RCC 7860 (cell line): Measurements from ENCODE around the gene KANSL3.
A peak's percentile ranks its signal among the peaks of the same experiment; 100 is the strongest.
"Not testable (repeated sequence)": the region's sequence is repeated elsewhere in the genome, so short reads cannot be mapped to it uniquely, and the experiment has no call there.

Experiments used
- DNase-seq: peaks from one replicate; pipeline ENCODE4 v3.0.0-alpha.2; 2015; ENCODE audit warnings: low spot score
- FAIRE-seq: peaks from 2 replicates; lab custom pipeline; 2012; peaks lifted over from hg19 to GRCh38; lab: Jason Lieb, UNC

The KANSL3 gene

GRCh38 chr2:96564026-96564425 is 74.1 kb downstream of the KANSL3 start:
- no peak for FAIRE-seq
- no peak for DNase-seq

- FAIRE-seq (no peak), DNase-seq (no peak)
Measured at GRCh38 chr2:96558485-96558884, 79.6 kb downstream of the KANSL3 start.

GRCh38 chr2:96558061-96558460 is 80.1 kb downstream of the KANSL3 start:
- DNase-seq (no peak), FAIRE-seq (no peak)

- not testable (repeated sequence) for FAIRE-seq, DNase-seq
Measured at GRCh38 chr2:96557421-96557820, 80.7 kb downstream of the KANSL3 start.

GRCh38 chr2:96556441-96557330 is 81.4 kb downstream of the KANSL3 start:
- peak; percentile 100 for DNase-seq
- FAIRE-seq, result peak; percentile 98

- FAIRE-seq (no peak), DNase-seq (no peak)
Measured at GRCh38 chr2:96555146-96555610, 82.9 kb downstream of the KANSL3 start.

GRCh38 chr2:96554293-96555145 is 83.6 kb downstream of the KANSL3 start:
- DNase-seq, result peak; percentile 26
- no peak for FAIRE-seq

GRCh38 chr2:96553957-96554292 is 84.2 kb downstream of the KANSL3 start:
- DNase-seq, FAIRE-seq: not testable (repeated sequence)

- FAIRE-seq, result no peak
Measured at GRCh38 chr2:96553176-96553956, 84.7 kb downstream of the KANSL3 start.

GRCh38 chr2:96552315-96553175 is 85.6 kb downstream of the KANSL3 start:
- DNase-seq (no peak), FAIRE-seq (no peak)

More at GRCh38 chr2:96553176-96553956, 84.7 kb downstream of the KANSL3 start:
- no peak for DNase-seq

GRCh38 chr2:96551605-96552314 is 86.4 kb downstream of the KANSL3 start:
- FAIRE-seq, result no peak
- DNase-seq, result no peak

- FAIRE-seq, result no peak
- DNase-seq, result no peak
Measured at GRCh38 chr2:96550787-96551604, 87.1 kb downstream of the KANSL3 start.

GRCh38 chr2:96549967-96550786 is 87.9 kb downstream of the KANSL3 start:
- DNase-seq (no peak), FAIRE-seq (no peak)

- DNase-seq (no peak), FAIRE-seq (no peak)
Measured at GRCh38 chr2:96549466-96549785, 88.7 kb downstream of the KANSL3 start.

GRCh38 chr2:96548558-96549465 is 89.3 kb downstream of the KANSL3 start:
- no peak for DNase-seq
- FAIRE-seq, result no peak

GRCh38 chr2:96547731-96548171 is 90.4 kb downstream of the KANSL3 start:
- DNase-seq, result no peak
- no peak for FAIRE-seq

GRCh38 chr2:96547203-96547641 is 90.9 kb downstream of the KANSL3 start:
- no peak for DNase-seq
- FAIRE-seq, result no peak
